Epithelial cell of esophagus (primary cell): ENCODE results near the gene MCCC1.
A peak's percentile ranks its signal among the peaks of the same experiment; 100 is the strongest.

ENCODE experiments used
- DNase-seq: peaks from one replicate; pipeline ENCODE4 v3.0.0; 2010; ENCODE audit warnings: low read depth
- H3K4me3 ChIP-seq: 2 replicates; pipeline ENCODE4 v1.5.1; 2011; ENCODE audit warnings: mild to moderate bottlenecking, low read length, control low read depth
- CTCF ChIP-seq: IDR thresholded peaks from 2 replicates; pipeline ENCODE4 v1.5.1; 2011; ENCODE audit warnings: low read depth, mild to moderate bottlenecking, low read length, control low read depth, inconsistent platforms; ENCODE audit not compliant: insufficient read depth; ENCODE audit errors: missing control alignments

MCCC1 gene

GRCh38 chr3:182983876-182984275, 115.4 kb downstream of the MCCC1 start:
- H3K4me3 ChIP-seq: no peak overlapping the region
- DNase-seq: peak; percentile 21
- TF ChIP-seq CTCF: no peak

GRCh38 chr3:182981038-182981380, 118.3 kb downstream of the MCCC1 start:
- DNase-seq: no peak
- H3K4me3 ChIP-seq: peak overlapping the region; percentile 58
- TF ChIP-seq CTCF: no peak

GRCh38 chr3:182980204-182981037, 118.9 kb downstream of the MCCC1 start, which contains the start of gene DCUN1D1:
DCUN1D1 (minus strand) TSS chr3:182980538; CDS start chr3:182980489, 49 bp downstream.
- peak; percentile 89 for DNase-seq
- TF ChIP-seq CTCF: no peak
- peak within 1 kb of the TSS; percentile 84 for H3K4me3 ChIP-seq

GRCh38 chr3:182979674-182980191, 119.6 kb downstream of the MCCC1 start:
- no peak for TF ChIP-seq CTCF
- DNase-seq: peak; percentile 23
- peak overlapping the region; percentile 84 for H3K4me3 ChIP-seq

- TF ChIP-seq CTCF: no peak
- H3K4me3 ChIP-seq: peak overlapping the region; percentile 84
- peak; percentile 18 for DNase-seq
Measured at GRCh38 chr3:182979103-182979673, 120.1 kb downstream of the MCCC1 start.

GRCh38 chr3:182978387-182978786, 120.9 kb downstream of the MCCC1 start:
- peak overlapping the region; percentile 6 for H3K4me3 ChIP-seq
- no peak for DNase-seq
- TF ChIP-seq CTCF: no peak
